ENCODE results near the gene ITGA2.

- no peak for TF ChIP-seq BCL11A (IDR thresholded peaks at IDR 0.05; ENCODE audit: low read depth in 2 of 2, low read length in 2 of 2)
- TF ChIP-seq RAD21 (IDR thresholded peaks at IDR 0.05 in 1 of 2, conservative IDR thresholded peaks at IDR 0.05 in 1 of 2; ENCODE audit: low read depth in 2 of 2, low read length in 2 of 2), result no peak
- TF ChIP-seq EZH2 (IDR thresholded peaks at IDR 0.05; ENCODE audit: low read depth, low read length, severe bottlenecking), result no peak
- TF ChIP-seq POLR2A (IDR thresholded peaks at IDR 0.05; ENCODE audit: control extremely low read depth in 1 of 2, low read depth in 2 of 2, low read length in 2 of 2), result no peak
- no peak for TF ChIP-seq NRF1 (IDR thresholded peaks at IDR 0.05; ENCODE audit: low read depth, low read length)
These were observed 74.0 kb downstream of the ITGA2 start for GRCh38 chr5:53063176-53063575.

Data from H1 (cell line).